Muscle layer of duodenum (tissue), 2 donors: ENCODE measurements around the gene LAMC1.

Source experiments
- H3K27ac ChIP-seq: one replicate; pipeline ENCODE4 v1.7.0; 2013; ENCODE audit warnings: mild to moderate bottlenecking, low read length
- H3K27me3 ChIP-seq: one replicate; pipeline ENCODE4 v1.7.0; 2013; ENCODE audit warnings: low read depth, mild to moderate bottlenecking, control low read depth, low read length
- H3K36me3 ChIP-seq, 2 donors: one replicate each; pipeline ENCODE4 v1.7.0; 2013; ENCODE audit warnings: low read length in 2 of 2, control low read depth in 1 of 2, mild to moderate bottlenecking in 1 of 2; ENCODE audit not compliant: insufficient read depth in 2 of 2, control insufficient read depth in 1 of 2
- H3K4me1 ChIP-seq, 2 donors: one replicate each; pipeline ENCODE4 v1.7.0; 2013; ENCODE audit warnings: low read length in 2 of 2, mild to moderate bottlenecking in 2 of 2, control low read depth in 1 of 2, moderate library complexity in 1 of 2; ENCODE audit not compliant: insufficient read depth in 2 of 2, control insufficient read depth in 1 of 2
- H3K4me3 ChIP-seq, 2 donors: one replicate each; pipeline ENCODE4 v1.7.0; 2013; ENCODE audit warnings: low read length in 2 of 2, low read depth in 1 of 2, mild to moderate bottlenecking in 1 of 2
- H3K9me3 ChIP-seq, 2 donors: one replicate each; pipeline ENCODE4 v1.7.0; 2013; ENCODE audit warnings: low read length in 2 of 2, control low read depth in 1 of 2, mild to moderate bottlenecking in 1 of 2; ENCODE audit not compliant: control insufficient read depth in 1 of 2
- donor health status: healthy.

LAMC1 gene

GRCh38 chr1:183098317-183098716 lies 75.1 kb downstream of the LAMC1 start:
- H3K27ac ChIP-seq: peak overlapping the region; percentile 39
- peaks cover 17 to 65% of the 10 kb centered on the region in 2 donors for H3K4me1 ChIP-seq
- no peaks in the 10 kb centered on the region for H3K9me3 ChIP-seq
- H3K4me3 ChIP-seq: no peak overlapping the region
- H3K27me3 ChIP-seq: no peaks in the 10 kb centered on the region
- peaks cover 0 to 3% of the 10 kb centered on the region in 2 donors for H3K36me3 ChIP-seq

- H3K27me3 ChIP-seq: no peaks in the 10 kb centered on the region
- peaks cover 17 to 72% of the 10 kb centered on the region in 2 donors for H3K4me1 ChIP-seq
- H3K36me3 ChIP-seq: peaks cover 5 to 11% of the 10 kb centered on the region in 2 donors
- H3K9me3 ChIP-seq: no peaks in the 10 kb centered on the region
- H3K27ac ChIP-seq: no peak overlapping the region
- H3K4me3 ChIP-seq: no peak overlapping the region
Measured at GRCh38 chr1:183100361-183100974, 77.2 kb downstream of the LAMC1 start.

GRCh38 chr1:183101081-183101480 lies 77.9 kb downstream of the LAMC1 start:
- Histone ChIP-seq H3K36me3 (peaks cover 5 to 11% of the 10 kb centered on the region in 2 donors), H3K27me3 (no peaks in the 10 kb centered on the region), H3K4me1 (peaks cover 18 to 72% of the 10 kb centered on the region in 2 donors), H3K27ac (no peak overlapping the region), H3K4me3 (no peak overlapping the region), H3K9me3 (no peaks in the 10 kb centered on the region)

GRCh38 chr1:183101841-183102276 lies 78.6 kb downstream of the LAMC1 start:
- no peaks in the 10 kb centered on the region for H3K27me3 ChIP-seq
- peaks cover 21 to 71% of the 10 kb centered on the region in 2 donors for H3K4me1 ChIP-seq

GRCh38 chr1:183103147-183103546 lies 79.9 kb downstream of the LAMC1 start:
- no peaks in the 10 kb centered on the region for H3K9me3 ChIP-seq
- H3K4me1 ChIP-seq: peaks cover 15 to 63% of the 10 kb centered on the region in 2 donors
- H3K4me3 ChIP-seq: no peak overlapping the region
- no peak overlapping the region for H3K27ac ChIP-seq
- H3K27me3 ChIP-seq: no peaks in the 10 kb centered on the region
- H3K36me3 ChIP-seq: peaks cover 5 to 18% of the 10 kb centered on the region in 2 donors

More at GRCh38 chr1:183101841-183102276, 78.6 kb downstream of the LAMC1 start:
- H3K4me3 ChIP-seq: no peak overlapping the region
- H3K9me3 ChIP-seq: no peaks in the 10 kb centered on the region
- H3K27ac ChIP-seq: no peak overlapping the region
- H3K36me3 ChIP-seq: peaks cover 5 to 14% of the 10 kb centered on the region in 2 donors

GRCh38 chr1:183103577-183103976 lies 80.4 kb downstream of the LAMC1 start:
- Histone ChIP-seq H3K9me3 (no peaks in the 10 kb centered on the region), H3K4me1 (peaks cover 11 to 61% of the 10 kb centered on the region in 2 donors), H3K27ac (no peak overlapping the region), H3K4me3 (no peak overlapping the region), H3K36me3 (peaks cover 6 to 18% of the 10 kb centered on the region in 2 donors), H3K27me3 (no peaks in the 10 kb centered on the region)

- Histone ChIP-seq H3K27ac (no peak overlapping the region), H3K27me3 (no peaks in the 10 kb centered on the region), H3K9me3 (no peaks in the 10 kb centered on the region), H3K4me1 (peaks cover 7 to 50% of the 10 kb centered on the region in 2 donors), H3K36me3 (peaks cover 9 to 25% of the 10 kb centered on the region in 2 donors), H3K4me3 (no peak overlapping the region)
Measured at GRCh38 chr1:183105449-183105848, 82.2 kb downstream of the LAMC1 start.

GRCh38 chr1:183106166-183106565 lies 82.9 kb downstream of the LAMC1 start:
- Histone ChIP-seq H3K36me3 (peaks cover 12 to 27% of the 10 kb centered on the region in 2 donors), H3K9me3 (no peaks in the 10 kb centered on the region), H3K27me3 (no peaks in the 10 kb centered on the region), H3K27ac (no peak overlapping the region), H3K4me1 (peaks cover 7 to 43% of the 10 kb centered on the region in 2 donors), H3K4me3 (no peak overlapping the region)

GRCh38 chr1:183106746-183107145 lies 83.5 kb downstream of the LAMC1 start:
- Histone ChIP-seq H3K27ac (no peak overlapping the region), H3K36me3 (peaks cover 12 to 27% of the 10 kb centered on the region in 2 donors), H3K9me3 (no peaks in the 10 kb centered on the region), H3K4me3 (no peak overlapping the region), H3K27me3 (no peaks in the 10 kb centered on the region), H3K4me1 (peaks cover 7 to 39% of the 10 kb centered on the region in 2 donors)

GRCh38 chr1:183110326-183110880 lies 87.2 kb downstream of the LAMC1 start:
- peaks cover 7 to 15% of the 10 kb centered on the region in 2 donors for H3K4me1 ChIP-seq
- no peaks in the 10 kb centered on the region for H3K9me3 ChIP-seq
- no peak overlapping the region for H3K27ac ChIP-seq
- peaks cover 11 to 26% of the 10 kb centered on the region in 2 donors for H3K36me3 ChIP-seq
- H3K4me3 ChIP-seq: no peak overlapping the region
- H3K27me3 ChIP-seq: no peaks in the 10 kb centered on the region

- H3K27ac ChIP-seq: no peak overlapping the region
- H3K27me3 ChIP-seq: no peaks in the 10 kb centered on the region
- H3K4me1 ChIP-seq: no peaks in the 10 kb centered on the region
- H3K4me3 ChIP-seq: no peak overlapping the region
- H3K36me3 ChIP-seq: peaks cover 28 to 49% of the 10 kb centered on the region in 2 donors
- no peaks in the 10 kb centered on the region for H3K9me3 ChIP-seq
Measured at GRCh38 chr1:183114441-183114840, 91.2 kb downstream of the LAMC1 start.
